ENCODE results near the gene HIVEP1. TPM values are rescaled to one million over a fixed set of nuclear protein-coding genes. Genes with fewer than 3 reads are reported as not detected.
A peak's percentile ranks its signal among the peaks of the same experiment; 100 is the strongest.

HIVEP1 gene
- total and polyA plus RNA-seq, 2 of the 13 experiments (the other 11 are each of a cell fraction or from before 2014, with no cell fraction given): 7.4 to 9.9 TPM

GRCh38 chr6:12008366-12009179 is 3.5 kb upstream of the HIVEP1 start (continued):
- TF ChIP-seq MAFF (IDR thresholded peaks at IDR 0.05; ENCODE audit: low read depth, low read length) (no peak), SIX1 (CRISPR knock-in tag; IDR thresholded peaks at IDR 0.05; ENCODE audit: borderline replicate concordance) (no peak), ZXDC (CRISPR knock-in tag; IDR thresholded peaks at IDR 0.05) (no peak), ZNF788 (CRISPR knock-in tag; IDR thresholded peaks at IDR 0.05; ENCODE audit: borderline replicate concordance) (peak; percentile 59; the same call in 1 of the 2 replicates), RAD51 (IDR thresholded peaks at IDR 0.05; ENCODE audit: borderline replicate concordance) (no peak), MTA3 (CRISPR knock-in tag; IDR thresholded peaks at IDR 0.05) (no peak), RBM39 (IDR thresholded peaks at IDR 0.05; ENCODE audit: low read depth, low read length, poor library complexity, severe bottlenecking) (peak; percentile 58), USF2 (IDR thresholded peaks at IDR 0.05; ENCODE audit: low read depth, low read length) (no peak), USF2 (CRISPR knock-in tag; IDR thresholded peaks at IDR 0.05; ENCODE audit: borderline replicate concordance) (no peak), PLRG1 (conservative IDR thresholded peaks at IDR 0.05) (no peak), HNRNPH1 (optimal IDR thresholded peaks at IDR 0.05; ENCODE audit: low read depth, low read length) (no peak), ZNF512B (CRISPR knock-in tag; IDR thresholded peaks at IDR 0.05; ENCODE audit: borderline replicate concordance) (no peak), ZNF280B (CRISPR knock-in tag; IDR thresholded peaks at IDR 0.05; ENCODE audit: borderline replicate concordance) (0 out of 2 replicates have a peak, but pooled peaks have one; percentile 54), ZBTB38 (CRISPR knock-in tag; IDR thresholded peaks at IDR 0.05) (peak; percentile 39; the same call in 1 of the 2 replicates), ZNF3 (CRISPR knock-in tag; IDR thresholded peaks at IDR 0.05) (no peak), FOSL2 (CRISPR knock-in tag; IDR thresholded peaks at IDR 0.05) (peak; percentile 22), ZNF234 (CRISPR knock-in tag; conservative IDR thresholded peaks at IDR 0.05) (no peak), ZNF580 (CRISPR knock-in tag; IDR thresholded peaks at IDR 0.05; ENCODE audit: borderline replicate concordance, low read depth) (peak; percentile 69; the same call in 1 of the 2 replicates), FIP1L1 (IDR thresholded peaks at IDR 0.05; ENCODE audit: borderline replicate concordance, insufficient read depth, low read depth, low read length) (no peak)

All from HepG2 (cell line).